ENCODE results near the gene ATP5F1B. TPM values are rescaled to one million over a fixed set of nuclear protein-coding genes. Genes with fewer than 3 reads are reported as not detected.

Gene ATP5F1B
- total RNA-seq, 8 experiments from 2014 or later, result 542 to 1,138 (median 840) TPM

DNA sequence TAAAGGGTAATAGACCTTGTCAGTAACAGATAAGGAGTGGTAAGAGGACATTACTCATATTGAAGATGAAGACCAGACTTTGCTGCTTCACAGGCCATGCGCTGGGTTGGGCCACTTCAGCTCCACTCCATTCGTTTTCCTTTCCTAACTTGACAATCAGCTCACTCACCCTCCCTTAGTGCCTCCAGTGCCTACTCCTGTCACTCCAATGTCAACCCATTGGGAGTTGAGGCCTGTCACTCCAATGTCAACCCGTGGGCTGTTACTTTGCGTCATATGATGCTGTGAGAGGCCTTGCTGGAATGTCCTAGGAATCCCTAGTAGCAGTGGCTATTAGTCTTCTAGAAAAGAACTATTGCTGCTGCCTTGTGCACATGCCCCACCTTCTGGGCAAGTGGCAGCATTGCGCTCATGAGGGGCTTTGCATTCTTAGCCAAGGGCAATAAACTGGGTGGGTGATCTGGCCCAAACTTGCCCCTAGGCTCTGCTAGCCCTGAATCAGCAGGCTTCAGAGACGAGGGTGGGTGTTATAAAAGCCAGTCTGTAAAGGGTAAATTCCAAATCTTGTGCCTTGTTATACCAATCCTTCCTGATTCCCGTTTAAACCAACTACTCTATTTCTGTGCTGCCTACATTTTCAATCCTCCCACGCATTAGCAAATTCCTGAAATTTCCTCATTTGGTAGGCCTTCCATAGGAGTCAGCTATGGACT is 51.7 kb downstream of the ATP5F1B start:
- Histone ChIP-seq H3K4me3 (no peak overlapping the region), H3K27ac (no peak overlapping the region), H3K4me1 (replicated peaks in 1 of 2) (no peaks in the 10 kb centered on the region)
- WGBS, 10 experiments, result 30 to 100% (median 52%) methylated on average over 1 to 6 of the region's 8 CpGs; no CpG with 5 or more reads in 3 of the 10 experiments
- peak; percentile 69 to 86 (median 80) for ATAC-seq (replicated peaks in 6 of 8)
- in situ Hi-C loops (cut with MboI; ENCODE audit: low pct_unique_long_range_greater_than_20kb in 2 of 9, low sequenced_read_pairs in 9 of 9, unreplicated experiment in 9 of 9), result no loop called here

DNA sequence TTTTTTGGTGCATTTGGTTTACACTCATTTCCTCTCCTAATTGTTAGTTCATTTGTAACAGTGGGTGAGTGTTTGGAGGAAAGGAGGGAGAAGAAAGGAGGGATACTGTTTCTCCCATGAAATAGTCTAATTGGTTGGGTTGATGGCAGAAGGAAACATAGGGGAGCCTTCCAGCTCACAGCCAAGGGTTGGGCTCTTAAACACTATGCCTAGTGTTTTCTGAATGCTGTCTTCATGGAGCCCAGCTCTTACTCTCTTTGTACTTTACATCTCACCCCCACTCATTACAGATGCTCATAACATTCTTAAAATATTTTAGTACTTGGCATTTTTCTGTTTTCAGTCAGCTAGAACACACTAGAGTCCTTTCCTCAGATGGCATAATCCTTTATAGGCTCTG is 53.8 kb downstream of the ATP5F1B start:
- H3K4me1 ChIP-seq (replicated peaks in 1 of 2), result no peaks in the 10 kb centered on the region
- in situ Hi-C loops (cut with MboI; ENCODE audit: low pct_unique_long_range_greater_than_20kb in 2 of 9, low sequenced_read_pairs in 9 of 9, unreplicated experiment in 9 of 9), result no loop called here
- no peak overlapping the region for H3K27ac ChIP-seq
- H3K4me3 ChIP-seq, result no peak overlapping the region
- ATAC-seq (replicated peaks in 6 of 8), result no peak

- ATAC-seq (replicated peaks in 6 of 8), result no peak
- in situ Hi-C loops (cut with MboI; ENCODE audit: low pct_unique_long_range_greater_than_20kb in 2 of 9, low sequenced_read_pairs in 9 of 9, unreplicated experiment in 9 of 9), result no loop called here
- H3K27ac ChIP-seq, result no peak overlapping the region
- WGBS, 10 experiments, result 40 to 100% (median 73%) methylated on average over 1 to 5 of the region's 5 CpGs; no CpG with 5 or more reads in 3 of the 10 experiments
- no peaks in the 10 kb centered on the region for H3K4me1 ChIP-seq (replicated peaks in 1 of 2)
- H3K4me3 ChIP-seq, result no peak overlapping the region
These were observed 54.7 kb downstream of the ATP5F1B start for GRCh38 chr12:56591126-56591525.

DNA sequence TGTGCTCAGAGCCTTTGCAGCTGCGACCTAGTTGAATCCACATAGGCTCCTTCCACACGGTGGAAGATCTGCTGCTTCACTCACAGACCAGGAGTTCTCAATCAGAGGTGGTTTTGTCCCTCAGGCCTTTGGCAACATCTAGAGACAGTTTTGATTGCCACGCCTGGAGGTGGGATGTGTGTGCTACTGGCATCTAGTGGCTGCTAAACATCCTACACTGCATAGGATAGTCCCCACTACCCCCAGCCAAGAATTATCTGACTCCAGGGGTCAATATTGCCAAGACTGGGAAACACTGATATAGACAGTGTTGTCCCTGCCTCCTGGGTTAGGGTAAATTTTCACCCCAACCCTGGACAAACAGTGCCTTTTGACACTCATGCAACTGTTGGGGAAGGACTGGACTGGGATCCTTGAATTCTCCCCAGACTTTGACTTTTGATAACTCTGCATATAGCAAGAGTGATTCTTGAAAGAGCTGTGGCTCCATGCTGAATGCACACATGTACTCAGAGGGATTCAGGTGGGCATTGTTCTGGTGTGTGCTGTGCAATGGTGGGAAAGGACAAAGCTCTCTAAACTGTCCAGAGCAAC is 55.5 kb downstream of the ATP5F1B start:
- Histone ChIP-seq H3K27ac (no peak overlapping the region), H3K4me3 (no peak overlapping the region), H3K4me1 (replicated peaks in 1 of 2) (no peaks in the 10 kb centered on the region)
- peak; percentile 30 to 66 (median 48) for ATAC-seq (replicated peaks in 6 of 8)
- in situ Hi-C loops (cut with MboI; ENCODE audit: low pct_unique_long_range_greater_than_20kb in 2 of 9, low sequenced_read_pairs in 9 of 9, unreplicated experiment in 9 of 9), result no loop called here
- 0 to 90% (median 54%) methylated on average over 1 to 3 of the region's 3 CpGs; no CpG with 5 or more reads in 4 of the 10 experiments for WGBS, 10 experiments

DNA sequence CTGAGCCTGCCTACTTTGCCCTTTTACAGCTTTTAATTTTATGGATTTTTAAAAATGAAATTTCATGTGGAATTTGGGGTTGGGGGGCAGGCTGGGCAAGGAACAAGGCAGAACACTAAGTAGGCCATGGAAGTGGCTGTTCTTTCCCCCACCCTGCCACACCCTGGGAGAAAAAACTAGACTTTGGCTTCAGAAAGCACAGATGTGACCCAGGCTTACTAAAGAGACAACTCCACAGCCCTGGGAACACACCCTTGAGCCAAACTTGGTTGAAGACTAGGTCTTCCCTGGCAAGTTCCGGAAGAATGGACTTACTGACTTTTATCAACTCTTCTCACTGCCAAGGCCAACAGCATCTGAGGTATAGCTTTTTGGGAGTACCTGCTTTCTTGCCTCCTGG is 56.0 kb downstream of the ATP5F1B start:
- H3K27ac ChIP-seq, result no peak overlapping the region
- in situ Hi-C loops (cut with MboI; ENCODE audit: low pct_unique_long_range_greater_than_20kb in 2 of 9, low sequenced_read_pairs in 9 of 9, unreplicated experiment in 9 of 9), result no loop called here
- ATAC-seq (replicated peaks in 6 of 8), result peak in 2 of 8 experiments; percentile 13 to 49
- WGBS, 10 experiments, result 92 to 100% (median 100%) methylated on average over 1 of the region's 1 CpG; no CpG with 5 or more reads in 6 of the 10 experiments
- no peaks in the 10 kb centered on the region for H3K4me1 ChIP-seq (replicated peaks in 1 of 2)
- no peak overlapping the region for H3K4me3 ChIP-seq

Other genes with a start within 250 kb of the ATP5F1B start
- 10 to 100 TPM in 7 of 8 experiments, 1 to 10 TPM in 1; 3.4 to 62.8 (median 19.2) TPM for gene TIMELESS, start 196.6 kb downstream of the ATP5F1B start, total RNA-seq
- gene MIP, start 191.3 kb downstream of the ATP5F1B start, total RNA-seq, result 1 to 10 TPM in 3 of 8 experiments, under 1 TPM in 5; 0.16 to 2.7 (median 0.44) TPM
- gene SPRYD4, start 177.4 kb downstream of the ATP5F1B start, total RNA-seq, result 1 to 10 TPM; 1.3 to 8.5 (median 2.2) TPM
- gene GLS2, start 157.8 kb downstream of the ATP5F1B start, total RNA-seq, result 1 to 10 TPM in 6 of 8 experiments, under 1 TPM in 2; 0.46 to 4.3 (median 2.8) TPM
- 10 to 100 TPM in 3 of 8 experiments, 1 to 10 TPM in 5; 2.6 to 12.9 (median 6.0) TPM for gene RBMS2, start 124.2 kb downstream of the ATP5F1B start, total RNA-seq
- gene BAZ2A, start 15.7 kb downstream of the ATP5F1B start, total RNA-seq, result 100 to 1,000 TPM in 1 of 8 experiments, 10 to 100 TPM in 7; 19.8 to 101 (median 44.2) TPM
- 100 to 1,000 TPM; 145 to 328 (median 187) TPM for gene PTGES3, start 42.3 kb upstream of the ATP5F1B start, total RNA-seq
- gene NACA, start 79.3 kb upstream of the ATP5F1B start, total RNA-seq, result 1,000 to 10,000 TPM; 1,543 to 3,132 (median 1,968) TPM
- 10 to 100 TPM in 6 of 8 experiments, 1 to 10 TPM in 2; 2.7 to 33.1 (median 18.7) TPM for gene PRIM1, start 106.3 kb upstream of the ATP5F1B start, total RNA-seq
- gene HSD17B6, start 117.3 kb upstream of the ATP5F1B start, total RNA-seq, result 1 to 10 TPM in 4 of 8 experiments, under 1 TPM in 4; 0.43 to 7.8 (median 0.96) TPM

All from motor neuron (in vitro differentiated cells).